Psoas muscle (tissue), 8 donors: ENCODE results near the gene FRMD6. TPM values are rescaled to one million over a fixed set of nuclear protein-coding genes. Genes with fewer than 3 reads are reported as not detected.

Source experiments
- ATAC-seq, 4 donors: fragments of 200-7000 bp; cut with Tn5 transposase; one replicate each; pipeline ENCODE4 v1.9.1; 2020; ENCODE audit warnings: moderate library complexity in 3 of 4, mild to moderate bottlenecking in 2 of 4
- DNase-seq, 2 donors: peaks; one replicate each; pipeline ENCODE4 v3.0.0-alpha.2; 2020
- H3K27ac ChIP-seq: fragments of 200-600 bp; one replicate; pipeline ENCODE4 v1.8.0; 2022
- H3K27me3 ChIP-seq, 3 donors: fragments of 200-600 bp in 1 of 3; one replicate each; pipeline versions ENCODE4 v1.6.1 to v1.8.0; 2013 to 2022; ENCODE audit warnings: low read length in 2 of 3, mild to moderate bottlenecking in 2 of 3, moderate library complexity in 1 of 3; ENCODE audit not compliant: insufficient read depth in 3 of 3
- H3K36me3 ChIP-seq, 2 donors: fragments of 200-600 bp in 1 of 2; one replicate each; pipeline versions ENCODE4 v1.6.1 to v1.8.0; 2013 to 2022; ENCODE audit warnings: low read depth in 1 of 2, mild to moderate bottlenecking in 1 of 2, moderate library complexity in 1 of 2; ENCODE audit not compliant: insufficient read depth in 1 of 2
- H3K4me1 ChIP-seq: fragments of 200-600 bp; one replicate; pipeline ENCODE4 v1.8.0; 2022
- H3K4me3 ChIP-seq: fragments of 200-600 bp; one replicate; pipeline ENCODE4 v1.8.0; 2022; ENCODE audit warnings: mild to moderate bottlenecking
- H3K9me3 ChIP-seq: fragments of 200-600 bp; one replicate; pipeline ENCODE4 v1.8.0; 2022
- CTCF ChIP-seq: fragments of 200-600 bp; IDR thresholded peaks from one replicate; pipeline ENCODE4 v1.8.0; 2022; ENCODE audit warnings: antibody characterized with exemption
- WGBS, 3 donors: extraction: QIAGEN DNeasy Blood & Tissue Kit; methylation state at CpG; one replicate each; pipeline versions ENCODE4 v1.1.6 to v1.1.7; 2013; 5-methylcytosine and 5-hydroxymethylcytosine counted together
- intact Hi-C, 2 donors: fragments of 100-400 bp; cut with DNase I; formaldehyde crosslinking; loops; one replicate each; pipeline versions ENCODE4 v1.11.0 to v1.14.2; 2022
- polyA plus RNA-seq, 3 donors: library from polyadenylated mRNA; stranded (reverse); fragments of 200-250 nt; gene quantifications; one replicate each; pipeline ENCODE4 v1.2.3, GENCODE V29; 2013
- total RNA-seq, 4 donors: library from RNA; stranded (reverse); fragmentation: NEBNext Ultra II Directional in 2 of 4; extraction: Animal tissue kit (Norgen Biotek cat#: 25700) in 2 of 4; gene quantifications; one replicate each; pipeline versions ENCODE4 v1.2.1 to v1.2.4, GENCODE V29; 2021 to 2023
- donor health status: healthy with polysubstance abuse.
- donor health status: DM: no; HTN: no; CAD: no; lungs with moderate emphysema.
- donor health status: Bipolar disorder and iron deficiency.
- donor health status: healthy.
- donor health status: DM: yes; HTN: yes; CAD: no.
- donor health status: DM: no; HTN: no; CAD: no.
- donor health status: DM: no; HTN: no; CAD: no.
- donor health status: DM: yes; HTN: yes; CAD: no.

FRMD6 gene
- total and polyA plus RNA-seq, 7 donors: 2.5 to 9.8 (median 5.0) TPM

- no peaks in the 10 kb centered on the region for H3K9me3 ChIP-seq
- no peaks in the 10 kb centered on the region for H3K4me1 ChIP-seq
- intact Hi-C loops: no loop called here
- no peak for DNase-seq
- H3K36me3 ChIP-seq: no peaks in the 10 kb centered on the region
- peak in 1 of 4 donors; percentile 31 for ATAC-seq
- H3K27me3 ChIP-seq: no peaks in the 10 kb centered on the region
- WGBS, 3 donors: 29 to 43% (median 36%) methylated on average over 4 of the region's 4 CpGs
- no peak overlapping the region for H3K27ac ChIP-seq
- H3K4me3 ChIP-seq: no peak overlapping the region
- TF ChIP-seq CTCF: no peak
These were observed 34.8 kb upstream of the FRMD6 start for GRCh38 chr14:51616724-51617409.

- intact Hi-C loops: no loop called here
- Histone ChIP-seq H3K36me3 (no peaks in the 10 kb centered on the region), H3K9me3 (no peaks in the 10 kb centered on the region), H3K4me3 (no peak overlapping the region), H3K27me3 (no peaks in the 10 kb centered on the region), H3K4me1 (no peaks in the 10 kb centered on the region), H3K27ac (no peak overlapping the region)
- no peak for TF ChIP-seq CTCF
- WGBS, 3 donors: 62 to 78% (median 74%) methylated on average over 4 of the region's 4 CpGs
- DNase-seq: no peak
- no peak for ATAC-seq
These were observed 32.1 kb upstream of the FRMD6 start for GRCh38 chr14:51619561-51619960.

- Histone ChIP-seq H3K4me1 (no peaks in the 10 kb centered on the region), H3K27ac (no peak overlapping the region), H3K9me3 (no peaks in the 10 kb centered on the region), H3K36me3 (no peaks in the 10 kb centered on the region), H3K27me3 (no peaks in the 10 kb centered on the region), H3K4me3 (no peak overlapping the region)
- no peak for DNase-seq
- TF ChIP-seq CTCF: no peak
- WGBS, 3 donors: 98% methylated on average over 2 of the region's 2 CpGs
- intact Hi-C loops: no loop called here
- ATAC-seq: no peak
These were observed 31.7 kb upstream of the FRMD6 start for GRCh38 chr14:51620056-51620455.

GRCh38 chr14:51621654-51622053, 30.1 kb upstream of the FRMD6 start:
- 75 to 87% (median 77%) methylated on average over 2 of the region's 2 CpGs for WGBS, 3 donors
- Histone ChIP-seq H3K4me3 (no peak overlapping the region), H3K9me3 (no peaks in the 10 kb centered on the region), H3K27me3 (no peaks in the 10 kb centered on the region), H3K4me1 (no peaks in the 10 kb centered on the region), H3K27ac (no peak overlapping the region), H3K36me3 (no peaks in the 10 kb centered on the region)
- intact Hi-C loops: no loop called here
- DNase-seq (no peak), ATAC-seq (no peak)
- no peak for TF ChIP-seq CTCF

GRCh38 chr14:51622376-51622775, 29.3 kb upstream of the FRMD6 start:
- ATAC-seq (no peak), DNase-seq (no peak)
- no peaks in the 10 kb centered on the region for H3K4me1 ChIP-seq
- H3K27ac ChIP-seq: no peak overlapping the region
- H3K9me3 ChIP-seq: no peaks in the 10 kb centered on the region
- H3K4me3 ChIP-seq: no peak overlapping the region
- H3K27me3 ChIP-seq: no peaks in the 10 kb centered on the region
- no peaks in the 10 kb centered on the region for H3K36me3 ChIP-seq
- intact Hi-C loops: no loop called here
- TF ChIP-seq CTCF: no peak
- 85 to 93% (median 88%) methylated on average over 2 of the region's 2 CpGs for WGBS, 3 donors
